GM19468 (cell line): ENCODE data around the gene MYO3B.

Experiments
- ATAC-seq: cut with Tn5 transposase; IDR thresholded peaks from one replicate; pipeline ENCODE4 v1.9.1; 2021; ENCODE audit warnings: mild to moderate bottlenecking, moderate library complexity, moderate number of reproducible peaks; ENCODE audit not compliant: unreplicated experiment; ENCODE audit errors: extremely low read depth

MYO3B gene

GRCh38 chr2:170701011-170701410, 523.1 kb downstream of the MYO3B start:
- ATAC-seq: no peak

GRCh38 chr2:170703776-170704476, 526.0 kb downstream of the MYO3B start:
- no peak for ATAC-seq
